Measurements from ENCODE around the gene LILRA6.
A peak's percentile ranks its signal among the peaks of the same experiment; 100 is the strongest.
"Not testable (repeated sequence)": the region's sequence is repeated elsewhere in the genome, so short reads cannot be mapped to it uniquely, and the experiment has no call there.

LILRA6 gene

GRCh38 chr19:54197121-54197520 lies 45.5 kb downstream of the LILRA6 start:
- CTCF ChIA-PET: interaction anchor here (1.1 to 1.5 kb wide), 3 partner anchors 9 to 11 kb away, joined by 3 to 5 read pairs (median 4); no protein-coding TSS in a partner anchor
- no peak for DNase-seq
- POLR2A ChIA-PET: no interaction called here
- no peaks in the 10 kb centered on the region for H3K9me3 ChIP-seq (ENCODE audit: control extremely low read depth in 1 of 5, control insufficient read depth in 4 of 5, insufficient read depth in 2 of 5, low read depth in 1 of 5, low read length in 4 of 5)
- 100% methylated on average over 1 of the region's 3 CpGs for WGBS (ENCODE audit: insufficient coverage)
- H3K27ac ChIP-seq (ENCODE audit: insufficient read depth in 1 of 2, low read depth in 1 of 2, low read length in 2 of 2, poor library complexity in 1 of 2, severe bottlenecking in 2 of 2): no peak overlapping the region
- no peaks in the 10 kb centered on the region for H3K27me3 ChIP-seq (replicated peaks in 2 of 5; ENCODE audit: control insufficient read depth in 4 of 5, insufficient read depth in 5 of 5, low read length in 4 of 5)
- H3K4me1 ChIP-seq (ENCODE audit: control extremely low read depth in 1 of 4, control insufficient read depth in 4 of 4, insufficient read depth in 4 of 4, low read length in 3 of 4): peaks cover 3 to 26% (median 20%) of the 10 kb centered on the region in 4 experiments
- peaks cover 3 to 32% (median 25%) of the 10 kb centered on the region in 4 experiments for H3K36me3 ChIP-seq (ENCODE audit: control insufficient read depth in 4 of 4, insufficient read depth in 4 of 4, low read length in 3 of 4)
- H3K4me3 ChIP-seq (ENCODE audit: control insufficient read depth in 1 of 7, extremely low read depth in 1 of 7, insufficient read depth in 4 of 7, low read depth in 2 of 7, low read length in 6 of 7): no peak overlapping the region

- ChIA-PET POLR2A (no interaction called here), CTCF (interaction anchor here (1.1 to 1.5 kb wide), 3 partner anchors 9 to 11 kb away, joined by 3 to 5 read pairs (median 4); no protein-coding TSS in a partner anchor)
Measured at GRCh38 chr19:54196536-54196935, 46.1 kb downstream of the LILRA6 start.

GRCh38 chr19:54194463-54194862 lies 48.1 kb downstream of the LILRA6 start:
- 100% methylated on average over 12 of the region's 12 CpGs for WGBS (ENCODE audit: insufficient coverage)
- H3K9me3 ChIP-seq (ENCODE audit: control extremely low read depth in 1 of 5, control insufficient read depth in 4 of 5, insufficient read depth in 2 of 5, low read depth in 1 of 5, low read length in 4 of 5); CTCF ChIA-PET; H3K27ac ChIP-seq (ENCODE audit: insufficient read depth in 1 of 2, low read depth in 1 of 2, low read length in 2 of 2, poor library complexity in 1 of 2, severe bottlenecking in 2 of 2); H3K4me3 ChIP-seq (ENCODE audit: control insufficient read depth in 1 of 7, extremely low read depth in 1 of 7, insufficient read depth in 4 of 7, low read depth in 2 of 7, low read length in 6 of 7); H3K27me3 ChIP-seq (replicated peaks in 2 of 5; ENCODE audit: control insufficient read depth in 4 of 5, insufficient read depth in 5 of 5, low read length in 4 of 5); POLR2A ChIA-PET; DNase-seq: not testable (repeated sequence)
- Histone ChIP-seq H3K4me1 (ENCODE audit: control extremely low read depth in 1 of 4, control insufficient read depth in 4 of 4, insufficient read depth in 4 of 4, low read length in 3 of 4) (peaks cover 0 to 17% (median 14%) of the 10 kb centered on the region in 4 experiments), H3K36me3 (ENCODE audit: control insufficient read depth in 4 of 4, insufficient read depth in 4 of 4, low read length in 3 of 4) (peaks cover 3 to 23% (median 16%) of the 10 kb centered on the region in 4 experiments)

More at GRCh38 chr19:54196536-54196935, 46.1 kb downstream of the LILRA6 start:
- H3K4me3 ChIP-seq (ENCODE audit: control insufficient read depth in 1 of 7, extremely low read depth in 1 of 7, insufficient read depth in 4 of 7, low read depth in 2 of 7, low read length in 6 of 7): no peak overlapping the region
- no peaks in the 10 kb centered on the region for H3K27me3 ChIP-seq (replicated peaks in 2 of 5; ENCODE audit: control insufficient read depth in 4 of 5, insufficient read depth in 5 of 5, low read length in 4 of 5)
- H3K36me3 ChIP-seq (ENCODE audit: control insufficient read depth in 4 of 4, insufficient read depth in 4 of 4, low read length in 3 of 4): peaks cover 3 to 27% (median 21%) of the 10 kb centered on the region in 4 experiments
- H3K9me3 ChIP-seq (ENCODE audit: control extremely low read depth in 1 of 5, control insufficient read depth in 4 of 5, insufficient read depth in 2 of 5, low read depth in 1 of 5, low read length in 4 of 5): no peaks in the 10 kb centered on the region
- H3K27ac ChIP-seq (ENCODE audit: insufficient read depth in 1 of 2, low read depth in 1 of 2, low read length in 2 of 2, poor library complexity in 1 of 2, severe bottlenecking in 2 of 2): no peak overlapping the region
- 100% methylated on average over 2 of the region's 7 CpGs for WGBS (ENCODE audit: insufficient coverage)
- no peak for DNase-seq
- peaks cover 3 to 26% (median 20%) of the 10 kb centered on the region in 4 experiments for H3K4me1 ChIP-seq (ENCODE audit: control extremely low read depth in 1 of 4, control insufficient read depth in 4 of 4, insufficient read depth in 4 of 4, low read length in 3 of 4)

GRCh38 chr19:54193011-54193410 lies 49.6 kb downstream of the LILRA6 start:
- ChIA-PET CTCF (interaction anchor here (0.7 to 2.7 kb wide), 4 partner anchors 10 to 42 kb away, joined by 4 to 13 read pairs (median 6); no protein-coding TSS in a partner anchor), POLR2A (no interaction called here)
- no peak for DNase-seq
- peaks cover 3 to 23% (median 16%) of the 10 kb centered on the region in 4 experiments for H3K36me3 ChIP-seq (ENCODE audit: control insufficient read depth in 4 of 4, insufficient read depth in 4 of 4, low read length in 3 of 4)
- H3K4me3 ChIP-seq (ENCODE audit: control insufficient read depth in 1 of 7, extremely low read depth in 1 of 7, insufficient read depth in 4 of 7, low read depth in 2 of 7, low read length in 6 of 7): no peak overlapping the region
- H3K27ac ChIP-seq (ENCODE audit: insufficient read depth in 1 of 2, low read depth in 1 of 2, low read length in 2 of 2, poor library complexity in 1 of 2, severe bottlenecking in 2 of 2): no peak overlapping the region
- WGBS (ENCODE audit: insufficient coverage): 88% methylated on average over 10 of the region's 11 CpGs
- no peaks in the 10 kb centered on the region for H3K9me3 ChIP-seq (ENCODE audit: control extremely low read depth in 1 of 5, control insufficient read depth in 4 of 5, insufficient read depth in 2 of 5, low read depth in 1 of 5, low read length in 4 of 5)
- peaks cover 0 to 21% (median 20%) of the 10 kb centered on the region in 4 experiments for H3K4me1 ChIP-seq (ENCODE audit: control extremely low read depth in 1 of 4, control insufficient read depth in 4 of 4, insufficient read depth in 4 of 4, low read length in 3 of 4)
- H3K27me3 ChIP-seq (replicated peaks in 2 of 5; ENCODE audit: control insufficient read depth in 4 of 5, insufficient read depth in 5 of 5, low read length in 4 of 5): no peaks in the 10 kb centered on the region

GRCh38 chr19:54191811-54192453 lies 50.7 kb downstream of the LILRA6 start:
- Histone ChIP-seq H3K4me1 (ENCODE audit: control extremely low read depth in 1 of 4, control insufficient read depth in 4 of 4, insufficient read depth in 4 of 4, low read length in 3 of 4) (peaks cover 4 to 32% (median 30%) of the 10 kb centered on the region in 4 experiments), H3K9me3 (ENCODE audit: control extremely low read depth in 1 of 5, control insufficient read depth in 4 of 5, insufficient read depth in 2 of 5, low read depth in 1 of 5, low read length in 4 of 5) (no peaks in the 10 kb centered on the region), H3K36me3 (ENCODE audit: control insufficient read depth in 4 of 4, insufficient read depth in 4 of 4, low read length in 3 of 4) (peaks cover 3 to 27% (median 15%) of the 10 kb centered on the region in 4 experiments), H3K4me3 (ENCODE audit: control insufficient read depth in 1 of 7, extremely low read depth in 1 of 7, insufficient read depth in 4 of 7, low read depth in 2 of 7, low read length in 6 of 7) (peak overlapping the region; percentile 67 to 94 (median 81)), H3K27ac (ENCODE audit: insufficient read depth in 1 of 2, low read depth in 1 of 2, low read length in 2 of 2, poor library complexity in 1 of 2, severe bottlenecking in 2 of 2) (peak overlapping the region; percentile 96 to 98), H3K27me3 (replicated peaks in 2 of 5; ENCODE audit: control insufficient read depth in 4 of 5, insufficient read depth in 5 of 5, low read length in 4 of 5) (no peaks in the 10 kb centered on the region)
- WGBS (ENCODE audit: insufficient coverage): 70% methylated on average over 17 of the region's 19 CpGs
- ChIA-PET POLR2A (interaction anchor here (0.8 to 6.0 kb wide), 5 partner anchors 8 to 18 kb away, joined by 3 to 95 read pairs (median 5); partner anchors contain the start of gene RPS9), CTCF (interaction anchor here (0.7 to 2.7 kb wide), 5 partner anchors 11 to 74 kb away, joined by 3 to 13 read pairs (median 4); no protein-coding TSS in a partner anchor)
- no peak for DNase-seq

- 0% methylated on average over 58 of the region's 77 CpGs for WGBS (ENCODE audit: insufficient coverage)
- POLR2A ChIA-PET: interaction anchor here (0.8 to 6.0 kb wide), 5 partner anchors 9 to 19 kb away, joined by 3 to 95 read pairs (median 5); partner anchors contain the start of gene RPS9
Measured at GRCh38 chr19:54191011-54191810, 51.4 kb downstream of the LILRA6 start, which contains the start of gene TSEN34. Gene TSEN34, plus strand, starts transcription at chr19:54191308. Its CDS starts 57 bp downstream, at chr19:54191365.

More at GRCh38 chr19:54191011-54191810, 51.4 kb downstream of the LILRA6 start, which contains the start of gene TSEN34:
- CTCF ChIA-PET: interaction anchor here (1.3 to 2.7 kb wide), 4 partner anchors 11 to 75 kb away, joined by 3 to 13 read pairs (median 6); no protein-coding TSS in a partner anchor
- Histone ChIP-seq H3K27me3 (replicated peaks in 2 of 5; ENCODE audit: control insufficient read depth in 4 of 5, insufficient read depth in 5 of 5, low read length in 4 of 5) (no peaks in the 10 kb centered on the region), H3K36me3 (ENCODE audit: control insufficient read depth in 4 of 4, insufficient read depth in 4 of 4, low read length in 3 of 4) (peaks cover 6 to 34% (median 22%) of the 10 kb centered on the region in 4 experiments), H3K4me1 (ENCODE audit: control extremely low read depth in 1 of 4, control insufficient read depth in 4 of 4, insufficient read depth in 4 of 4, low read length in 3 of 4) (peaks cover 4 to 37% (median 32%) of the 10 kb centered on the region in 4 experiments), H3K27ac (ENCODE audit: insufficient read depth in 1 of 2, low read depth in 1 of 2, low read length in 2 of 2, poor library complexity in 1 of 2, severe bottlenecking in 2 of 2) (peak within 1 kb of the TSS; percentile 96 to 98), H3K4me3 (ENCODE audit: control insufficient read depth in 1 of 7, extremely low read depth in 1 of 7, insufficient read depth in 4 of 7, low read depth in 2 of 7, low read length in 6 of 7) (peak within 1 kb of the TSS; percentile 67 to 94 (median 81)), H3K9me3 (ENCODE audit: control extremely low read depth in 1 of 5, control insufficient read depth in 4 of 5, insufficient read depth in 2 of 5, low read depth in 1 of 5, low read length in 4 of 5) (no peaks in the 10 kb centered on the region)
- DNase-seq: peak in 2 of 3 donors; percentile 88 to 92

Measured in common myeloid progenitor, CD34-positive (primary cell).